ELR (cell line): ENCODE results near the gene CD300H.
A peak's percentile ranks its signal among the peaks of the same experiment; 100 is the strongest.
"Not testable (repeated sequence)": the region's sequence is repeated elsewhere in the genome, so short reads cannot be mapped to it uniquely, and the experiment has no call there.

ENCODE experiments used
- DNase-seq: peaks from one replicate; pipeline ENCODE4 v3.0.0-alpha.2; 2015; ENCODE audit warnings: low read depth

The CD300H gene

GRCh38 chr17:74526681-74527080 is 40.6 kb downstream of the CD300H start:
- DNase-seq = no peak

GRCh38 chr17:74525781-74526288 is 41.5 kb downstream of the CD300H start:
- DNase-seq = no peak

GRCh38 chr17:74525465-74525725 is 41.9 kb downstream of the CD300H start:
- no peak for DNase-seq

- no peak for DNase-seq
These were observed 42.5 kb downstream of the CD300H start for GRCh38 chr17:74524653-74525464.

- no peak for DNase-seq
These were observed 44.0 kb downstream of the CD300H start for GRCh38 chr17:74523308-74523707.

- DNase-seq = no peak
These were observed 44.8 kb downstream of the CD300H start for GRCh38 chr17:74522381-74523105.

GRCh38 chr17:74521701-74522201 is 45.6 kb downstream of the CD300H start:
- DNase-seq = no peak

- no peak for DNase-seq
These were observed 46.4 kb downstream of the CD300H start for GRCh38 chr17:74520790-74521480.

GRCh38 chr17:74520016-74520434 is 47.3 kb downstream of the CD300H start:
- DNase-seq = no peak

- DNase-seq = not testable (repeated sequence)
These were observed 48.8 kb downstream of the CD300H start for GRCh38 chr17:74518413-74518981.

GRCh38 chr17:74516561-74517328 is 50.6 kb downstream of the CD300H start:
- DNase-seq = no peak

GRCh38 chr17:74515941-74516340 is 51.4 kb downstream of the CD300H start:
- DNase-seq = no peak

GRCh38 chr17:74514632-74515334 is 52.5 kb downstream of the CD300H start:
- DNase-seq = no peak

GRCh38 chr17:74513987-74514631 is 53.2 kb downstream of the CD300H start:
- DNase-seq = peak; percentile 56

GRCh38 chr17:74512624-74513091 is 54.7 kb downstream of the CD300H start:
- peak; percentile 8 for DNase-seq

GRCh38 chr17:74512036-74512435 is 55.3 kb downstream of the CD300H start:
- no peak for DNase-seq
